Measurements from ENCODE around the gene GABPB1. TPM values are rescaled to one million over a fixed set of nuclear protein-coding genes. Genes with fewer than 3 reads are reported as not detected.

GABPB1 gene
- total and polyA plus RNA-seq, 8 donors: 4.1 to 94.6 (median 9.5) TPM

- intact Hi-C loops (cut with DNase I; ENCODE audit: low total_unique reads): no loop called here
- peaks cover 0 to 12% (median 0%) of the 10 kb centered on the region in 4 donors for H3K4me1 ChIP-seq
- TF ChIP-seq POLR2AphosphoS5 (IDR thresholded peaks at IDR 0.05) (no peak), POLR2A (IDR thresholded peaks at IDR 0.05) (no peak)
- H3K27me3 ChIP-seq: no peaks in the 10 kb centered on the region
- H3K36me3 ChIP-seq: no peaks in the 10 kb centered on the region
- no peaks in the 10 kb centered on the region for H3K9me3 ChIP-seq
- no peak overlapping the region for H3K4me3 ChIP-seq
- H3K27ac ChIP-seq: no peak overlapping the region
- 46 to 69% (median 58%) methylated on average over 4 of the region's 4 CpGs for WGBS, 5 donors
- no peak for DNase-seq
Measured at GRCh38 chr15:50248994-50249582, 105.9 kb downstream of the GABPB1 start.

- peak; percentile 43 to 49 for DNase-seq
- 81 to 89% (median 85%) methylated on average over 14 of the region's 14 CpGs for WGBS, 5 donors
- H3K27me3 ChIP-seq: no peaks in the 10 kb centered on the region
- peaks cover 0 to 12% (median 0%) of the 10 kb centered on the region in 4 donors for H3K4me1 ChIP-seq
- peak in 1 of 3 donors; percentile 9 for TF ChIP-seq POLR2AphosphoS5 (IDR thresholded peaks at IDR 0.05)
- TF ChIP-seq CTCF (IDR thresholded peaks at IDR 0.05): no peak
- H3K27ac ChIP-seq: peak overlapping the region in 1 of 5 donors; percentile 16
- H3K9me3 ChIP-seq: no peaks in the 10 kb centered on the region
- no peaks in the 10 kb centered on the region for H3K36me3 ChIP-seq
- H3K4me3 ChIP-seq: no peak overlapping the region
- intact Hi-C loops (cut with DNase I; ENCODE audit: low total_unique reads): no loop called here
Measured at GRCh38 chr15:50247819-50248655, 107.0 kb downstream of the GABPB1 start.

GRCh38 chr15:50246631-50247030, 108.4 kb downstream of the GABPB1 start:
- intact Hi-C loops (cut with DNase I; ENCODE audit: low total_unique reads): no loop called here
- Histone ChIP-seq H3K36me3 (no peaks in the 10 kb centered on the region), H3K4me3 (no peak overlapping the region), H3K9me3 (no peaks in the 10 kb centered on the region), H3K4me1 (peaks cover 0 to 12% (median 0%) of the 10 kb centered on the region in 4 donors), H3K27me3 (no peaks in the 10 kb centered on the region), H3K27ac (no peak overlapping the region)
- no peak for DNase-seq
- TF ChIP-seq POLR2A (IDR thresholded peaks at IDR 0.05) (no peak), CTCF (IDR thresholded peaks at IDR 0.05) (no peak), EP300 (IDR thresholded peaks at IDR 0.05) (no peak), POLR2AphosphoS5 (IDR thresholded peaks at IDR 0.05) (no peak)
- 82 to 88% (median 83%) methylated on average over 2 of the region's 2 CpGs for WGBS, 5 donors

- WGBS, 5 donors: 53 to 87% (median 68%) methylated on average over 2 of the region's 2 CpGs
- H3K4me3 ChIP-seq: no peak overlapping the region
- no peaks in the 10 kb centered on the region for H3K27me3 ChIP-seq
- no peaks in the 10 kb centered on the region for H3K9me3 ChIP-seq
- peaks cover 0 to 12% (median 0%) of the 10 kb centered on the region in 4 donors for H3K4me1 ChIP-seq
- no peaks in the 10 kb centered on the region for H3K36me3 ChIP-seq
- no peak for TF ChIP-seq POLR2A (IDR thresholded peaks at IDR 0.05)
- TF ChIP-seq POLR2AphosphoS5 (IDR thresholded peaks at IDR 0.05): no peak
- intact Hi-C loops (cut with DNase I; ENCODE audit: low total_unique reads): no loop called here
- H3K27ac ChIP-seq: no peak overlapping the region
- DNase-seq: no peak
Measured at GRCh38 chr15:50244959-50245624, 109.9 kb downstream of the GABPB1 start.

GRCh38 chr15:50244153-50244552, 110.8 kb downstream of the GABPB1 start:
- Histone ChIP-seq H3K27ac (no peak overlapping the region), H3K9me3 (no peaks in the 10 kb centered on the region), H3K4me1 (peaks cover 0 to 12% (median 0%) of the 10 kb centered on the region in 4 donors), H3K27me3 (no peaks in the 10 kb centered on the region), H3K36me3 (no peaks in the 10 kb centered on the region), H3K4me3 (no peak overlapping the region)
- TF ChIP-seq EP300 (IDR thresholded peaks at IDR 0.05) (no peak), POLR2AphosphoS5 (IDR thresholded peaks at IDR 0.05) (no peak), CTCF (IDR thresholded peaks at IDR 0.05) (no peak), POLR2A (IDR thresholded peaks at IDR 0.05) (no peak)
- WGBS, 5 donors: 89 to 100% (median 92%) methylated on average over 1 of the region's 1 CpG
- no peak for DNase-seq
- intact Hi-C loops (cut with DNase I; ENCODE audit: low total_unique reads): no loop called here

All from stomach (tissue), 9 donors.